ENCODE results near the gene TCF15. TPM values are rescaled to one million over a fixed set of nuclear protein-coding genes. Genes with fewer than 3 reads are reported as not detected.

Gene TCF15
- total and polyA plus RNA-seq, 2 experiments from 2014 or later = not detected

DNA sequence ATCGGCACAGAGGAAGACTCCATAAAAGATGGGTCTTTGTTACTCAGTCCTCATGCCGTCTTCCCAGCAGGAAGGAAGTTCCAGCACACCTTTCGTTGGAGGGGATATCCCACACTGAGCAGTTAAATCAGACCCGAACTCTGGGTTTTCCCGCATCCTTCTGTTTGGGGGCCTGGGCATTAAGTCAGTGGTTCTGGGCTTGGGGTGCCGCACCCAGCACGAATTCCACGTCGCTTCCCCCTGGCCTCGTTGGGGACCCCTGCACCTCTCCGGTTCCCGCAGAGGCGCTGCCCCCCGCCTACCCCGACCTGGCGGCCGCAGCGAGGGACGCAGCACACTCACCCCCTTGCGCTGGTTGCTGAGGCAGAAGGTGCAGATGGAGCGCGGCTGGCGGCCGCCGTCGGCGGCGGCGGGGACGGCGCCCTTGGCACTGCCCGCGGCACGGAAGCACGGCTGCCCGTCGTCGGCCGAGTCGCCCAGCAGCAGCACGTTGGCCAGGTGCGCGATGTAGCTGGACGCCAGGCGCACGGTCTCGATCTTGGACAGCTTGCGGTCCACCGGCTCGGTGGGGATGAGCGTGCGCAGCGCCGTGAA lies 641 bp downstream of the TCF15 start:
- Histone ChIP-seq H3K79me2 (no peaks in the 10 kb centered on the region), H4K20me1 (ENCODE audit: insufficient read depth, poor library complexity, severe bottlenecking) (no peaks in the 10 kb centered on the region), H3K4me3 (no peak overlapping the region), H3K4me2 (peak overlapping the region; percentile 66), H3K27ac (no peak overlapping the region), H3K4me1 (ENCODE audit: insufficient read depth) (no peaks in the 10 kb centered on the region), H2AFZ (no peak overlapping the region), H3K27me3 (peaks cover 69% of the 10 kb centered on the region), H3K36me3 (replicated peaks; ENCODE audit: insufficient read depth, low read depth) (no peaks in the 10 kb centered on the region), H3K9me2 (replicated peaks; ENCODE audit: insufficient read depth) (no peaks in the 10 kb centered on the region), H3K9me3 (ENCODE audit: low read depth) (no peaks in the 10 kb centered on the region)
- 12% methylated on average over 34 of the region's 54 CpGs for WGBS (ENCODE audit: low lambda C conversion rate, missing lambda C conversion rate)
- DNase-seq (ENCODE audit: low spot score) = no peak
- peak; percentile 92 for TF ChIP-seq EZH2 (IDR thresholded peaks at IDR 0.05; ENCODE audit: borderline replicate concordance)
- peak; percentile 84 for TF ChIP-seq EZH2phosphoT487 (IDR thresholded peaks at IDR 0.05; ENCODE audit: low read depth, severe bottlenecking, unreplicated experiment)
- TF ChIP-seq, protein P1, sequence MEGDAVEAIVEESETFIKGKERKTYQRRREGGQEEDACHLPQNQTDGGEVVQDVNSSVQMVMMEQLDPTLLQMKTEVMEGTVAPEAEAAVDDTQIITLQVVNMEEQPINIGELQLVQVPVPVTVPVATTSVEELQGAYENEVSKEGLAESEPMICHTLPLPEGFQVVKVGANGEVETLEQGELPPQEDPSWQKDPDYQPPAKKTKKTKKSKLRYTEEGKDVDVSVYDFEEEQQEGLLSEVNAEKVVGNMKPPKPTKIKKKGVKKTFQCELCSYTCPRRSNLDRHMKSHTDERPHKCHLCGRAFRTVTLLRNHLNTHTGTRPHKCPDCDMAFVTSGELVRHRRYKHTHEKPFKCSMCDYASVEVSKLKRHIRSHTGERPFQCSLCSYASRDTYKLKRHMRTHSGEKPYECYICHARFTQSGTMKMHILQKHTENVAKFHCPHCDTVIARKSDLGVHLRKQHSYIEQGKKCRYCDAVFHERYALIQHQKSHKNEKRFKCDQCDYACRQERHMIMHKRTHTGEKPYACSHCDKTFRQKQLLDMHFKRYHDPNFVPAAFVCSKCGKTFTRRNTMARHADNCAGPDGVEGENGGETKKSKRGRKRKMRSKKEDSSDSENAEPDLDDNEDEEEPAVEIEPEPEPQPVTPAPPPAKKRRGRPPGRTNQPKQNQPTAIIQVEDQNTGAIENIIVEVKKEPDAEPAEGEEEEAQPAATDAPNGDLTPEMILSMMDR (IDR thresholded peaks at IDR 0.05; ENCODE audit: poor library complexity) = no peak

DNA sequence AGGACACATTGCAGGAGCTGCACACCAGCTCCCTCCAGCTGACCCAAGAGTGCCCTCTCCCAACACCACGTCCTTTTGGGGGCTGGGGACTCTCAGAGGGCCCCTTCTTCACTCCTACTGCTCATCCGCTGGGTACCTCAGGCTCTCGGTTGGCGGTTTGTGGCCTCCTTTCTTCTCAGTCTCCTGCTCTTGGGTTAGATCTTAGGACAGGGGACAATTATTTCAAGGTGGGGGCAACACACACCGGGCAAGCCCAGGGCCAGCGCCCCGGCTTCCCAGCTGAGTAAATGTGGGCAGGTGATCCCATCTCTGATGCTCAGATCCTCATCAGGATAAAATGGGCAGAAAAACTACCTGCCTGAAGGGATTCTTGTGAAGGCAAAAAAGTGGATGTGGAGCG lies 1.1 kb downstream of the TCF15 start:
- DNase-seq (ENCODE audit: low spot score) = no peak
- no peaks in the 10 kb centered on the region for H3K9me2 ChIP-seq (replicated peaks; ENCODE audit: insufficient read depth)
- H3K27ac ChIP-seq = no peak overlapping the region
- no peaks in the 10 kb centered on the region for H3K9me3 ChIP-seq (ENCODE audit: low read depth)
- H2AFZ ChIP-seq = no peak overlapping the region
- TF ChIP-seq, protein P1 (IDR thresholded peaks at IDR 0.05; ENCODE audit: poor library complexity) = no peak
- TF ChIP-seq EZH2 (IDR thresholded peaks at IDR 0.05; ENCODE audit: borderline replicate concordance) (no peak), EZH2phosphoT487 (IDR thresholded peaks at IDR 0.05; ENCODE audit: low read depth, severe bottlenecking, unreplicated experiment) (no peak)
- no peak overlapping the region for H3K4me3 ChIP-seq
- no peaks in the 10 kb centered on the region for H4K20me1 ChIP-seq (ENCODE audit: insufficient read depth, poor library complexity, severe bottlenecking)
- peaks cover 69% of the 10 kb centered on the region for H3K27me3 ChIP-seq
- H3K36me3 ChIP-seq (replicated peaks; ENCODE audit: insufficient read depth, low read depth) = no peaks in the 10 kb centered on the region
- H3K4me2 ChIP-seq = no peak overlapping the region
- 86% methylated on average over 8 of the region's 8 CpGs for WGBS (ENCODE audit: low lambda C conversion rate, missing lambda C conversion rate)
- H3K4me1 ChIP-seq (ENCODE audit: insufficient read depth) = no peaks in the 10 kb centered on the region
- no peaks in the 10 kb centered on the region for H3K79me2 ChIP-seq

DNA sequence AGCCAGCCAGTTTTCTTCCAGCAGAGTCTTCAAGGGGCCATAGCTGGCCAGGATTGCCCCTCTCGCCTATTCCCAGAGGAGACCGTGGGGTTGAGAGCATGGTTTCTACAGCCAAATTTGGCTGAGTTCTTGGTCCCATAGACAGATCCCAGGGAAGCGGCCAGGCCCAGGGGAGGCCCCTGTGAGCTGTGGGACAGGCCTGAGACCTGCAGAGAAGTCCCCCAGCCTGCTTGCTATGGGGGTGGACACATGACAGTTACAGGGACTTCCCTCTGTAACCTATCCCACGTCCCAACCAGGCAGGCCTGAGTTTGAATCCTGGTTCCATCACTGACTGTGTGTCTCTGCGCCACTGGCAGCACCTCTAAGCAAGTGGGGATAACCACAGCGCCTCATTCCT lies 2.6 kb downstream of the TCF15 start:
- Histone ChIP-seq H3K4me2 (no peak overlapping the region), H3K9me3 (ENCODE audit: low read depth) (no peaks in the 10 kb centered on the region), H3K9me2 (replicated peaks; ENCODE audit: insufficient read depth) (no peaks in the 10 kb centered on the region), H3K36me3 (replicated peaks; ENCODE audit: insufficient read depth, low read depth) (no peaks in the 10 kb centered on the region), H3K27me3 (peaks cover 59% of the 10 kb centered on the region), H3K27ac (no peak overlapping the region), H3K79me2 (no peaks in the 10 kb centered on the region), H4K20me1 (ENCODE audit: insufficient read depth, poor library complexity, severe bottlenecking) (no peaks in the 10 kb centered on the region), H2AFZ (no peak overlapping the region), H3K4me1 (ENCODE audit: insufficient read depth) (no peaks in the 10 kb centered on the region), H3K4me3 (no peak overlapping the region)
- no peak for DNase-seq (ENCODE audit: low spot score)
- WGBS (ENCODE audit: low lambda C conversion rate, missing lambda C conversion rate) = 90% methylated on average over 6 of the region's 6 CpGs
- TF ChIP-seq EZH2 (IDR thresholded peaks at IDR 0.05; ENCODE audit: borderline replicate concordance) (no peak), EZH2phosphoT487 (IDR thresholded peaks at IDR 0.05; ENCODE audit: low read depth, severe bottlenecking, unreplicated experiment) (no peak)
- TF ChIP-seq, protein P1 (IDR thresholded peaks at IDR 0.05; ENCODE audit: poor library complexity) = no peak

Data from hepatocyte (in vitro differentiated cells).